Measurements from ENCODE around the gene PABPC4L. TPM values are rescaled to one million over a fixed set of nuclear protein-coding genes. Genes with fewer than 3 reads are reported as not detected.

PABPC4L gene
- total RNA-seq, 1 experiment from 2014 or later: 2.2 TPM

DNA sequence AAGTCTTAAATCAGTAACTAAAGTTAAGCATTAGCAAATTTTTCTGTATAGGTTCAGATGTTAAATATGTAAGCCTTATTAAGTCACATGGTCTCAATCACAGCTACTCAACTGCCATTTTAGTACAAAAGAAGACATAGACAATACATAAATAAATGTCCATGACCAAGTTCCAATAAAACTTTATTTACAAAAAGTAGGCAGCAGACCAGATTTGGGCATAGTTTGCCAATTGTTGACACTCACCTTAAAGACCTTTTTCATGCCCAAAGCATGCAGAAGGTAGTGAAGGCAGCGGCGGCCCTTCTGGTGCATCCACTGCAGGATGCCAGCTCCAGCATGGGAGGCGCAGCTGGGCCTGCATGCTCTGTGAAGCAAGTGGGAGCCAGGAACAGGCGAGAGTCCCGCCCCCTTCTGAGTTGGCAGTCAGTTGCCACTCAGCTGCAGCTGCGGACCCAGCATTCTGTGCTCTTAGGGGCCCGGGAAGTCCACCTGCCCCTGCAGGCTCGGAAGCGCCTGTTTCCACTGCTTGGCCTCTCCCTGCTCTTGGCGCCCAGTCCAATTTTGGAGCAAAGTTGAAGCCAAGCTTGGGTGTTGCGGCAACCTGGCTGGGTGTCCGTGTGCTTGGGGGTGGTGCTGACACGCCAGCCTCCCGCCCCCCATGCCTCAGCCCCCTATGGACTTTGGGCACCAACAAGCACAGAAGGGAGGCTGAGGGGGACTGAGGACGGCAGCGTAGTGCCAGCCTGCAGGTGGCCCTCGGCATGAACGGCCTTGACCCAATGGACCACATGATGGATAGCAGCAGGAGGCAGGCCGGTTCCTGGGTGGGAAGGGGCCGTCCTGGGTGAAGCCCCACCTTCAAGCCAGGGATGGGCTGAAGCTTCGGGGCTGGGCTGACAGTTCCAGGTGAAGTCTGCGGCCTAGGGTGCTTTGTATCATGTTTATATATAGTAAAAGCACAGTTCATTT is 42.4 kb upstream of the PABPC4L start:
- Mint-ChIP-seq H3K9me3 (peaks cover 0 to 1% of the 10 kb centered on the region in 2 experiments; a peak in 2 of 5 replicates), H3K27ac (no peak overlapping the region), H3K4me3 (no peak overlapping the region), H3K27me3 (ENCODE audit: low read depth) (no peaks in the 10 kb centered on the region), H3K4me1 (no peaks in the 10 kb centered on the region), H3K36me3 (ENCODE audit: insufficient read depth in 1 of 3, low read depth in 3 of 3) (no peaks in the 10 kb centered on the region)
- Histone ChIP-seq H3K14ac (ENCODE audit: insufficient read depth, low read length) (no peak overlapping the region; the same call in 1 of the 2 replicates), H4K5ac (ENCODE audit: insufficient read length, low read depth, low read length) (no peak overlapping the region), H3K27ac (ENCODE audit: insufficient read length, low read depth, low read length) (no peak overlapping the region), H2BK20ac (ENCODE audit: low read depth, low read length, poor library complexity, severe bottlenecking) (no peak overlapping the region), H3K56ac (ENCODE audit: insufficient read length, low read depth, low read length) (no peak overlapping the region), H3K79me2 (ENCODE audit: insufficient read depth, low read length) (no peaks in the 10 kb centered on the region), H2BK5ac (ENCODE audit: insufficient read length, low read length) (no peak overlapping the region), H2BK12ac (ENCODE audit: insufficient read length, low read depth, low read length) (no peak overlapping the region), H3K9me3 (ENCODE audit: control insufficient read depth, low read depth, low read length) (no peaks in the 10 kb centered on the region), H3T11ph (ENCODE audit: low read length) (no peak overlapping the region), H2AK5ac (ENCODE audit: insufficient read length, low read length) (no peak overlapping the region), H3K23me2 (ENCODE audit: insufficient read length, low read depth, low read length, poor library complexity, severe bottlenecking) (no peaks in the 10 kb centered on the region), H4K20me1 (ENCODE audit: control insufficient read depth, insufficient read depth, insufficient read length) (no peaks in the 10 kb centered on the region), H4K8ac (replicated peaks; ENCODE audit: insufficient read length, low read depth, low read length) (no peak overlapping the region), H3K79me1 (ENCODE audit: insufficient read depth, low read depth, low read length, poor library complexity, severe bottlenecking) (no peaks in the 10 kb centered on the region), H3K23ac (ENCODE audit: insufficient read length, low read depth, low read length) (no peak overlapping the region), H3K4me1 (ENCODE audit: insufficient read depth, low read length) (no peaks in the 10 kb centered on the region), H2BK15ac (ENCODE audit: low read depth, low read length) (no peak overlapping the region), H4K91ac (ENCODE audit: insufficient read length, low read depth, low read length) (no peak overlapping the region), H3K4me2 (ENCODE audit: insufficient read depth, insufficient read length, low read length) (no peak overlapping the region), H2AFZ (ENCODE audit: low read length) (no peak overlapping the region), H2BK120ac (ENCODE audit: low read depth, low read length, poor library complexity, severe bottlenecking) (no peak overlapping the region), H3K4ac (ENCODE audit: low read depth, low read length) (no peak overlapping the region), H3K27me3 (ENCODE audit: insufficient read depth, low read length) (no peaks in the 10 kb centered on the region), H3K18ac (ENCODE audit: insufficient read length, low read depth, low read length) (no peak overlapping the region), H3K9ac (ENCODE audit: extremely low read depth, insufficient read length, low read length) (no peak overlapping the region)
- DNase-seq: peak; percentile 46
- TF ChIP-seq, protein P1, sequence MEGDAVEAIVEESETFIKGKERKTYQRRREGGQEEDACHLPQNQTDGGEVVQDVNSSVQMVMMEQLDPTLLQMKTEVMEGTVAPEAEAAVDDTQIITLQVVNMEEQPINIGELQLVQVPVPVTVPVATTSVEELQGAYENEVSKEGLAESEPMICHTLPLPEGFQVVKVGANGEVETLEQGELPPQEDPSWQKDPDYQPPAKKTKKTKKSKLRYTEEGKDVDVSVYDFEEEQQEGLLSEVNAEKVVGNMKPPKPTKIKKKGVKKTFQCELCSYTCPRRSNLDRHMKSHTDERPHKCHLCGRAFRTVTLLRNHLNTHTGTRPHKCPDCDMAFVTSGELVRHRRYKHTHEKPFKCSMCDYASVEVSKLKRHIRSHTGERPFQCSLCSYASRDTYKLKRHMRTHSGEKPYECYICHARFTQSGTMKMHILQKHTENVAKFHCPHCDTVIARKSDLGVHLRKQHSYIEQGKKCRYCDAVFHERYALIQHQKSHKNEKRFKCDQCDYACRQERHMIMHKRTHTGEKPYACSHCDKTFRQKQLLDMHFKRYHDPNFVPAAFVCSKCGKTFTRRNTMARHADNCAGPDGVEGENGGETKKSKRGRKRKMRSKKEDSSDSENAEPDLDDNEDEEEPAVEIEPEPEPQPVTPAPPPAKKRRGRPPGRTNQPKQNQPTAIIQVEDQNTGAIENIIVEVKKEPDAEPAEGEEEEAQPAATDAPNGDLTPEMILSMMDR (conservative IDR thresholded peaks at IDR 0.05): no peak
- WGBS (ENCODE audit: extremely low coverage, insufficient read length, low lambda C conversion rate): no CpG with 5 or more reads among the region's 22 CpGs
